Fibroblast of the conjunctiva (primary cell): ENCODE results near the gene STBD1.
"Not testable (repeated sequence)": the region's sequence is repeated elsewhere in the genome, so short reads cannot be mapped to it uniquely, and the experiment has no call there.

Source experiments
- DNase-seq: peaks from one replicate; pipeline ENCODE4 v3.0.0-alpha.2; 2010; ENCODE audit warnings: low read depth

The STBD1 gene

GRCh38 chr4:76325072-76325471 is 18.5 kb downstream of the STBD1 start:
- DNase-seq = no peak

- DNase-seq = no peak
Observed at GRCh38 chr4:76326515-76326914, 20.0 kb downstream of the STBD1 start.

GRCh38 chr4:76334885-76335284 is 28.4 kb downstream of the STBD1 start:
- no peak for DNase-seq

- no peak for DNase-seq
Observed at GRCh38 chr4:76339364-76339763, 32.8 kb downstream of the STBD1 start.

GRCh38 chr4:76341063-76341462 is 34.5 kb downstream of the STBD1 start:
- peak; percentile 13 for DNase-seq

- DNase-seq = no peak
Observed at GRCh38 chr4:76342191-76342590, 35.7 kb downstream of the STBD1 start.

GRCh38 chr4:76342803-76343202 is 36.3 kb downstream of the STBD1 start:
- no peak for DNase-seq

- DNase-seq = no peak
Observed at GRCh38 chr4:76354517-76355473, 48.3 kb downstream of the STBD1 start.

GRCh38 chr4:76357981-76358380 is 51.4 kb downstream of the STBD1 start:
- DNase-seq = no peak

GRCh38 chr4:76359881-76360466 is 53.4 kb downstream of the STBD1 start:
- DNase-seq = not testable (repeated sequence)
